RPMI7951 (cell line): ENCODE measurements around the gene HOXD10. TPM values are rescaled to one million over a fixed set of nuclear protein-coding genes. Genes with fewer than 3 reads are reported as not detected.

Experiments
- DNase-seq: peaks from one replicate; pipeline ENCODE4 v3.0.0-alpha.2; 2012; ENCODE audit warnings: low read depth
- total RNA-seq: library from RNA; depleted of rRNA; stranded (reverse); fragments of >200 nt; shearing (Covaris generic); gene quantifications from 2 replicates; pipeline ENCODE4 v1.2.3, GENCODE V29; 2014; rRNA removed

Gene HOXD10
- total RNA-seq, result not detected in 2 replicates

DNA sequence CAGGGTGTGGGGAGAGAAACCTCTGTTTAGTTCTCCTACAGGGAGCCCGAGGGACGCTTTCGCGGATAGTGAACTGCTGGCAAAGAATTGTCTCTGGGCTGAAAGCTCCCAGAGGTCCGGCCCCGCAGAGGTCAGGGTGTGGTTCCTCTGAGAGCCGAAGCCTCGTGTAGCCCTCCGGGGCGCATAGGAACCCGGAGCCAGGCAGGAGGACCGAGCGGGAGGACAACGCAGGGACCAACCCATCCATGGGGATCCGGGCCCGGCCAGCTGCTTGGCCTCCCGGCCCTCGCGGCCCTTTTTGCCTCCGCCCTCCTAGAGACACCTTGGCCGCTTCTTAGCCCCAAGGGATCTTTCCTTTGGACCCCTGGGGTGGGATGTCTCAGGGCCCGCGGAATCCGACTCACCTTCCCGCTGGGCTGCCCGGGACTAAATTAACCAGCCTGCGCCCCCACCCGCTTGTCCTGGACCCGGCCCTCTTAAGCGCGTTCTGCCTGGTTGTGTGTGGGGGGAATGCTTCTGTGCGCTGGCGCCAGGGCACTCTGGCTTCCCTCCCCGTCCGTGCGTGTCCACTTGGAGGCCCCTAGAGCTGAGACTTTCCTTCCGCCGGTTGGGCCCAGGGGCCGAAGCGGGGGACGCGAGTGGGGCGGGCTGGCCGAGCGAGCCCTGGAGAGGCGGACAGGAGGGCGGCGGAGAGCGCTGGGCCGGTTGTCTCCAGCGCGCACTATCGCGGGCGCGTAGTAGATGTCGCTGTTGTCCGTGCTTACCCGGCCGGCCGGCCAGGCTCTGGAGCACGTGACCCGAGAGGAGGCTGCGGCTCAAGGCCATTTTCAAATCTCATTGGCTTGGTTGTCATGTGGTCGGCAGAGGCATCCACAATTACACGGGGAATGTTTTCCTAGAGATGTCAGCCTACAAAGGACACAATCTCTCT lies at the start of gene HOXD10:
TSS of gene HOXD10 (plus strand) at position 896 of the 931 bp plus-strand sequence. CDS start 56 bp downstream, outside the sequence.
- DNase-seq, result peak; percentile 67

DNA sequence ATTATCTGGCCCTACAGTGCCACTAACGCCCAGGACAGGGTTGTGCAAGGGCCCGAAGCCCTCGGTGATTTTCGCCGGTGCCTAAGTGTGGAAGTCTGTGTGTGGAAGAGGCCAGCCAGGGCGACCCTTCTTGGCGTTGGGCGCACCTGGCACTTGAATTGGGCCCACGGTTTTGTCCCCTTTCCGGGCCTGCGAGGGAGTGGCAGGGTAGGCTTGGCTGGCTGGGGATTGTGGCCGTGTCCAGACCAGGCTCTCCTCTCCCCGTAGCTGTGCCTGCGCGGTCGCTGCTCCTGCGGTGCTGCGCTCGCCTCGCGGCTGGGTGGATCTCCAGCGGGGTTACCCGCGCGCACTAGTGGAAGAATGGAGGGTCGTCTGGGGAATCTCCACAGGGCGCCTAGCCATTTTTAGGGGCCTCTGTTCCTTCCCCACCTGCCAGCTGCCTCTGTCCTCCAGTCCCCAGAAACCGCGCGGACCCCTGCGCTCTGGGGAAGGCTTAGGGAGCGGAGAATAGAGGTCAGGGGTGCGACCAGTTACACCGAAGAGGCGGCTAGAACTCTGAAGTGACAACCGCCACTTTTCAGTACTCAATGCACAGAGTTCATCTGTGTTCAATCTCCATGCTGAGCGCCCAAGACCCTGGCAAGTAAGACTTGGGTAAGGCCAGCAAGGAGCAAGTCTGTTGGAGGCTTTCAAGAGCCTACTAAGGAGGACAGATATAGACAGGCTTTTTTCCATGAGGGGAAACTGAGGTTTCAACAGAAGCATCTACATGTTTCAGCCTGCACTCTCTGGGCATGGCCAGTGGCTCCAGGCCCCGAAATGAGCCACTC lies 48.8 kb upstream of the HOXD10 start:
- DNase-seq, result no peak

DNA sequence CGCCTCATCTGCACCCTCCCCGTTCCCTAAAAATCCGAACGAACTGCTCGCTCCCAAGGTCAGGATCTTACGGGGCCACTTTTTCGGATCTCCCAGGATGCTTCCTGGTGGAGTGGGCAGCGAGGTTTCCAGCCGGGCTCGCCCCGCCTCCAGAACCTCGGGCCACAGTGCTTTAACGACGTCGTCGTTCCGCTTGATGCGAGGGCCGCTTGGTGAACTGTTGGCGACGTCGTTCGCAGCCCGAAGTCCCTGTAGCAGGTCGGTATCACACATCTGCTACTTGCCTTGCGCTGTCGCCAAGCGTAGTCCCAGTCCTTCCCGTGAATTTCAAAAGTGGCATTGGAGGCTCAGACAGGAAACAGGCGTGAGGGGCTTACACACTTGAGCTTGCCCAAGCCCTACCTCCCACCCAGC lies 48.2 kb upstream of the HOXD10 start:
- no peak for DNase-seq

DNA sequence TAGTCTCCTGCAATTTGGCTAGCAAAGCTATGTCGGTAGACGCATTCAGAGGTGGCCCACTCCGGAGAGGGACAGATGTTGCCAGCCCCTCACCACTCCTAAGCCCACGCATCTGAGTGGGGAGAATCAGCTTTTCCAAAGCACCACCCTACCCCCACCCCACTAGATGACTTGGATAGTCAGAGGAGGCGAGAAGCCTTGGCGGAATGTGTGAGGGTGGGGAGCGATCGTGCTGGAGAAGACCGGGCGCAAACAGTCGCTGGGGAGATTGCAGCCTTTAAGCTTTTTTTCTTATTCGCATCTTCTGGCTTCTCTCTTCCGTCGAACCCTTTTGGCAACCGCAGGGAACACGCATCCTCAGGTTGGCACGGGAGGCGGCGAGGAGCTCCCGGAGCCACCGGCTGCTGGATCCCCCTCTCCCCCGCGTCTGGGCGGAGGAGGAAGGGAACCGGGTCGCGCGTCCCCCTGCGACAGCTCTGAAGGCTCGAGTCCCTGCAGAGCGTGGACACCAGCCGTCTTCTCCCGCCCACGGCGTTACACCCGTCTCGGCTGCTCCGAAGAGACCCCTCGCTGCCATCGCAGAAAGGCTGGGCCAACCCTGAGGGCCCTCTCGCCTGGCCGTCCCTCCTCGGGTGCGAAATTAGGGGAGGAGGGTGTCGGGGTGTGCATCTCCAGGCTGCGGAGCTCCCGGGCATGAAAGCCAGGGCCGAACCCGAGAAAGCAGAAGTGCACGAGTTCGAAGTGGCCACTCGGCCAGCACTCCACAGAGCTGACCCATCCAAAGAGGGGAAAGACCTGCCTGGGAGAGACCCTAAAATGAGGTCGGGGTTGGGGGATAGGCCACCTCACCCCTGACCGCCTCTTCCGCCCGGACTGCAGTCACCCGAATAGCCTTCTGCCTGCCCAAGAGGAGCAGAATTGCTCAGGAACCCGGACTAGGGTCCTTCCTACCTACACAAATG lies 45.0 kb upstream of the HOXD10 start:
- no peak for DNase-seq

DNA sequence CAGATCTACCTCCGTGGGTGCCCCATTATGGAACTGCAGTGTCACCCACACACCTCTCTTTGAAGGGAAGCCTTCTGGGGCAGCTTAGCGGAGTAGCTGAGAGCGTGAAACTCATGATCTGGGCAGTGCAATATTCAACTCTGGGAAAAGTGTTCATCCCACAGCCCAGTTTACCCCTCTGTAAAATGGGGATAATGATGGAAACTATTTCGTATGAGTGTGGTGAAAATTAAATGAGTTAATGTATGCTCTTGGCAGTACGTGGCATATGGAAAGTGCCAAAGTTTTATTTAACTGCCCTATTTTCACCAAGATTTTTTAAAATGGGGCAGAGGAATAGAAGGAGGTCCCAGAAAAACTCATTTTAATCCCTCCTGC lies 44.3 kb upstream of the HOXD10 start:
- no peak for DNase-seq

DNA sequence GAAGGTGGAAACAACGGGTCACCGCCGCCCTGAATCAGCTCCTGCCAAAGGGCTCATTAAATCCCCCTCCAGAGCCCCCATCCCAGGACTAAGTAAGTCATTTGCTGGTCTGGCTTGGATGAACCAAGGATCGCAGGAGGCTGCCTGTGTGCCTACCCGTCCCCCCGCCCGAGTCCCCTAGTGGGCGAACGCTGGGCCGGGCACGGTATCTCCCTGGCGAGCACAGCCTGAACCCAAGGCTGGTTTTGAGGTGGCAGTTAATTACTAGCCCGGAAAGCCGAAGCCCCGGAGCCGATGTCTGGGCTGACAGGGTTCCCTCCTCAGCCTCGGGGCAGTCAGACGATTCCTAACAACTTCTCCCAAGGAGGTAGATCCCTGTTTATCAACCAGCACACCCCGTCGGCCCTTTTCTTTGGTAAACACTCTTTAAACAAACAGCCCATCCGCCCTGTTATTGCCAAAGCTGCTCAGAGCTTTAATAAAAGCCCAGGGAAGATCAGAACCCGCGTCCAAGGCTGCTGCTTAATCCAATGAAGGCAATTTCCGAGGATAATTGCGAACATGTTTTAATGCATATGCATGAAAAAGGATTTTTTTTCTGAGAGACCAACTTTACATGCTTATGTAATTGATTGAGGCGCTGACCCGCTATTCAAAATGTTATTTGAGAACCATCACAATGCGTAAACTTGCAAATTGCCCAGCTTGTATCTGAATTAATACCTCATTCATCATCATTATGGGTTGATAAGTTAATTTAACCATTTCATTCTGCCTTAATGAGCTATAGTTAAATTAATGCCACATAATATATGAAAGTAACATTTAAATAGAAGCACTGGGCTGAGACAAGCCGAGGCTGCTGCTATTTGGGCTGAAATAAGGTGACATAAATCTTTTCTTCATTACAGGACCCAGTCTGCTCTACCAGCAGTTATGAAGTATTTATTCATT lies 43.4 kb upstream of the HOXD10 start:
- DNase-seq, result no peak

DNA sequence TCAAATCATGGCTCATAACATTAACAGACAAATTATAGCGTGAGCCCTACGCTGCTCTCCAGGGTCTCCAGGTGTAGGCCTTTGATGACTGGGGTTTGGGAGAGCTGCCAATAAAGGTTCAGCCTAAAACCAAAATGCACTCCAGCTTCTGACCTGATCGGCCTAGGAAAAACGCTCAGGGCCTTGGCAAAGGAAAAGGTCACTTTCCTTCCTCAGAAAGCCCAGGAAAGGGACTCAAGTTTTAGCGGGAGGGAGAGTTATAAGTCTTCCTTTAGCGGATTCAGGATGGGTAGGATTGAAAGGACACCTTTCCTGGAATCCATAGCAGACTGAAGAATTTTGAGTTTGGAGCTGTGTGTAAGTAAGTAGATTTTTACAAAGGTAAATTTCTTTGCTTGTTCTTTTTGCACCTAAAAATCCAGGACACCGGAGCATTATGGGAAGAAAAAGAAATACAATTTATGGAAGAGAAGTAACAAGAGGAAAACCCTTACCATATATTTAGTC lies 41.6 kb upstream of the HOXD10 start:
- no peak for DNase-seq

DNA sequence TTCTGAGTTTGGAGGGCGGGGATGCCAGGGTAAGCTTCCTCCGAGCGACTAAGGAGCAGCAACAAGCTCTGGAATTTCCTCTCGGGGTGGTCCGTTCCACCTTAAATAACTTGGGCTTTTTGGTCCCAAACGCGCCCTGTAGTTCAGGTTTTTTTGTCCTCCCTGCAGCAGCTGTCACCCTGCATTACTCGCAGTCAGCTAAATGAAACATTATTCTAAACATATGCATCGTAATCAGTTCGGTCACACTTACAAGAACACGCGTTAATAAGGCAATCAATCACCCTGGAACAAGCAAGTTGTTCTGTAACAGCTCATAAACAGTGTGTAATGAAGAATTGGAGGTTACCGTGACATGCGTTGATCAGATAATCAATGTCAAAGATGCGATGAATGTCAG lies 41.1 kb upstream of the HOXD10 start:
- peak; percentile 60 for DNase-seq

DNA sequence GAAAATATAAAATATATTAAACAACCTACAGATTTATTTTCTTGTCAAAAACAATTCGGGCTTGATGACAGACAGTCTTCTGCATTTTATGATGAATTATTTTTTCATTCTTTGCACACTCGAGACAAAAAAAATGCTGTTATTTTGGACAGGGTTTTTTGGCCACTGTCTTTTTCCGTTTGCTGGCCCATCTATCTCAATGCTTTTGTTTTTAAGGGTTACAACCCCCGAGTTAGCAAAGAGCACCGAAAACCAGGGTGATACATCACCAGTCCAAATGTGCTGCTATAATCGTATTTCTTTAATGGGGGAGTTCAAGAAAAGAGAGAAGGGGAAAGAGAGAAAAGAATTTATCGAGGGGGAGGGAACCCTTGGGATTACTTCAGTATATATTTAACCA lies 40.5 kb upstream of the HOXD10 start:
- DNase-seq, result no peak

DNA sequence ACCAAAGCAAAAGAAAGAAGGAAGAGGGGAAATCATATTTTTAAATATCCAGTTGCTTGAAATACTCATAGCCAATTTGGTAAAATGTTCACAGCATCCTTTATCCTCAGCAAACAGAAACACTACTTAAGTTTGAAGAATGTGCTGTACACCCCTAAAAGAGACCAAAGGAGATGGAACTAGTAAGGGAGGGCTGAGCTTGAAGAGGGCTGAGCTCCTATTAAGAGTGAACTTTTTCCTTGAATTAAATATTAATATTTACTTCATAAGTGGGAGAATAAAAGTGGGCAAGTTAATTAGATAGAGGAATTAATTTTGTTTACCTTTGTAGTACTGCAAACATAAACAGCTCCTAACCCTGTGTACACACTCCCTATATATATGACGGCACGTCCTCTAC lies 39.8 kb upstream of the HOXD10 start:
- DNase-seq, result no peak

DNA sequence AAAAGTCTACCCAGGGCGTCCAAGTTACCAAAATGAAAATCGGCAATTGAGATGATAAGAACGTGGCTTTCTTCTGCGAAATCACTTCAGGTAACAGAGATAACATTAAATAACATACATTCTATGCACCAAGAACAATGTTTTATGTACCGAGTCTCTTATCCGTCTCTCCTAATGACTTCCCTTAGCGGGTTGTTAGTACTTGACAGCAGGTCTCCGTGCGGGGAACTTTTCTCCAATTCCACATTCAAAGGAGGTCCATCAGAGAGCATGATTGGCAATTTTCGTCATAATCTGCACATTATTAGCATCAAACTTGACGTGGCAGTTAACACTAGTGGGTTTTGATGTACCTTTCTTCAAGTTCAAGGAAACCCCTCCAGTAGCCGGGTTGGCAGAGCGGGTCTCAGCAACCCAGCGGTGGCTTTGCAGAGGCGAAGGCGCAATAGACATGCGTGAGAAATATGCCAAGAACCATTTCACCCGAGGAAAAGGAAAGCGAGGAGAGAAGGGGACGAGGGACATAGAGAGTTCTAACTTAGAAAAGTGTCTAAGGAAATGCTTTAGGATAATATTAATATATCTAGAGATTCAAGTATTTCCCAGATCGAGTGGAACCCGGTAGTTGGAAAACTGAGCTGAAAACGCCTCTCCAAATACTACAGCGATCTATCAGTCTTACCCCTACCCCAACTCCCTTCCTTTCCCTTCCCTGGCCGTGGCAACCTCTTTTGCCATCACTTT lies 37.9 kb upstream of the HOXD10 start:
- DNase-seq, result no peak

DNA sequence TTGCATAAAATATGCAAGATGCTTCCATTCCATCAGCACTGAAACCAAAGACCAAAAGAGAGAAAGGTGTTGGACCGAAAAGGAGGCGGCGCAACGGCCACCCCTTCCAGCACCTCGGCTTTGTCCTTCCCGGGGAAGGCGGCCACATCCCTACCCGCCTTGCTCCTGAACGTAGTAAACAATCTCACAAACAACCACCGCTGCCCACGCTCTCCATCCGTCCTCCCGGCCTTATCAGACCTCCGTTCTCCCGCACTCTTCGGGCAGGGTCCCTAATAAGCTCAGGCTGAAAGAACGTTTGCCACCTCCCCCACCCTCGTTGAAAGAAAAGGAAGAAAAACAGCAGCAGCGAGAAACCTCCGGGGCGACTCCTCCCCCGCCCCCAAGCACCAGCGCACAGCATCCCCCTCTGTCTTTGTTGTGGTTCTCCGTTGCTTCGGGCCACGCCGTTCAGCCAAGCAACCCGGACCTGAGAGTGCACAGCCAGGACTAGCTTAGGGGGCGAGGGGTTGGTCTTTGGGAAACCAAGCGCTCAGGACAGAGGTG lies 37.2 kb upstream of the HOXD10 start:
- peak; percentile 6 for DNase-seq

DNA sequence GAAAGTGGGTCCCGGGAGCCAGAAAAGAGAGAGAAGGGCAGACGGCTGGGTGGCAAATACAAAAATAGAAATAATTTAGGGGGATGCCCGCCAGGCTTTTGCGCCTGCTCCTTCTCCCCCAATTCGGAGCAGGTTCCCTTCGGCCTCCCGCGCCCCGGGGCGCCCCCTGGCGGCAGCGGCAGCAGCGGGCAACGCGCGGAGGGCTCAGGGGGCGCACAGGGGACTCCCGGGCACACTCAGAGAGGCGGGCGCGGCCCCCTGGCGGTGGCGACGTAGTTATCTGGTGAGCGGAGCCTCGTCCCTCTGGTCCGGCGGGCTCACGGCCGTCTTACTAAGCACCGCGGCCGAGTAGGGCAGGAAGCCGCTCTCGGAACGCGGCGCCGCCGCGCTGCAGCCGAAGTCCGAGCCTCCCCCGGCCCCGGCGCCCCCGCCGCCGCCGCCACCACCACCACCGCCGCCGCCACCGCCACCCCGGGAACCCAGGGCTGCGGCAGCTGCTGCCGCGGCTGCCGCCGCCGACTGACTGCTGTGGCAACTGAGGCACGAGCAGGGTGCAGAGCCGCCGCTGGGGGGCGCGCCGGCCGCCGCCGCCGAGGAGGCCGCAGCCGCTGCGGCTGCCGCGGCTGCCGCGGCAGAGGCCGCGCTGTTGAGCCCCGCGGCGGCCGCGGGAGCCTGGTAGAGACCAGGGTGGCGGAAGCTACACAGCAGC lies 36.6 kb upstream of the HOXD10 start:
- DNase-seq, result peak; percentile 62

DNA sequence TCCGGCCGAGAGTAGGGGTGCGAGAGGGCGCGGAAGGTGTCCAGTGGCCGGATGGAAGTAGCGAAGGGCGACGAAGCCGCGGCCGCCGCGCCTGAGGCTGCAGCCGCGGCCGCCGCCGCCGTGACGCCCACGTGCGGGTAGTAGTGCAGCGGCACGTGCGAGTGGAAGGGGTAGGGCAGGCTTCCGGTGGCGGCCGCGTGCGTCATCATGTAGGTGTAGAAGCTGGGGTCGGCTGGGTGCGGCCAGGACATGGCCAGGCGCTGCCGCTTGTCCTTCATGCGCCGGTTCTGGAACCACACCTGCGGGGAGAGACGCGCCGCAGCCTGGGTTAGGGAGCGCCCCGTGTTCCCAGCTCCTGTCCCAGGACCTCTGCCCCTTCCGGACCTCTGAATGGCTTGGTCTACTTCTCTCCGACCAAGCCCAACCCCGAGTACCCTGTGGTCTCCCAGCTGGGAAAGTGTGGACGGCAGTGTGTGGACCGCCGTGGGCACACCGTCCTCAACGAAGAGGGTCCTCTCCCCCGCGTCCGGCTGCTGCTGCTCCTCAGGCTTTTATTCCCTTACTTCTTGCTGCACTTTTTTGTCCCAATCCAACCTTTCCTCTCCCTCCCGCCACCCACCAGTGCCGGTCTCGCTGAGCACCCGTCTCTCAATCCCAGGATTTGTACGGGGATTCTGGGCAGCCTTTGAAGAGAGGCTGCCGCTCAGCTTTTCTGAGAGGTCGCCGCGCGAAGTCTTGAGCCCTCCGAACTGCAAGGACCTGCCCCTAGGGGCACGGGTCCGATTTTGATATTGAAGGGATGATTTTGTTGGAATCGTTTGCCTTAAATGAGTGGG lies 35.8 kb upstream of the HOXD10 start:
- peak; percentile 49 for DNase-seq

DNA sequence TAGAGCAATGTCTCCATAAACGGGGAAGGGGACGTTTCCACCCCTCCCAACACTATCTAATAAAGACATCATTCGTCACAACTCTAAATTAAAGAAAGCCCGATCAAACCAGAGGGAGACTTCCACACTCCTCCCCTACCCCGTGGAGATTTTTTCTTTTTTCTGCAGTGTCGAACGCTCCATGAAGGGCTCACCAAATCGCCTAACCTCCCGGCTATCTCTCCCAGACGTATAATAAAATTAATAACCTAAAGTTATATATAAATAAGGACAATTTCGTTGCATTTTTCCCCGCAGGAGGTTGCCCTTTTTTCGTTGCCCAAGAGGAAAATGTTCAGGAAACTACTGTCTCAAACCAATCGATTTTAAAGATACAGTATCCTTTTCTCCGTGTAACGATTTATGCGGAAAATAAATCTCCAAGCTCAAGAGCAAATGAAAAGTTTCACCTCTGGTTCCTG lies 35.2 kb upstream of the HOXD10 start:
- no peak for DNase-seq

DNA sequence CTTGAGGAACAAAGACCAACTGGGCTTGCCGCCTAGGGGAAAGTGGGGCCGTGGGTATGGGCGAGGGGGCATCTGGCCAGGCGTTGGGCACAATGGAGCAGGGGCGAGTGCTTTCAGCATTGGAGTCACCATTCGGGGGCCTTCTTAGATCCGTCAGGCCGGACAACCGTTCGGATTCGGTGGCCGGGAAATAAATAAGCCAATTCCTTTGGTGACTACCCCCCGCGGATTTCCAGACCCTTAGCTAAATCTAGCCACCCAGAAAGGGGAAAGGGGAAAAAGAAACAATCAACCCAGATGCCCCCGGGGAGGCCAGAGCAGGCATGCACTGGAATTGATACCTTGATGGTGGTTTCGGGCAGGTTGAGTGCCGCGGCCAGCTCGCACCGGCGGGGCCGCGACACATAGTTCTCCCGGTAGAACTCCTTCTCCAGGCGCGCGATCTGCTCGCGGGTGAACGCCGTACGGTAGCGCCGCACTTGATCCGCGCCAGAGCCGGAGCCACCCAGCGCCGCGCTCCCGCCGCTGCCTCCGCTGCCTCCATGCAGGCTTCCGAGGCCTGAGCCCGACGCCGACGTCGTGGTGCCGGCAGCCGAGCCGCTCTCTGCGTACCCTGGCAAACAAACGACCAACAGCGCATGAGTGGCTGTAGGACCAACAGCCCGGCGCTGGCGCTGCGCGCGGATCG lies 34.6 kb upstream of the HOXD10 start:
- DNase-seq, result no peak

DNA sequence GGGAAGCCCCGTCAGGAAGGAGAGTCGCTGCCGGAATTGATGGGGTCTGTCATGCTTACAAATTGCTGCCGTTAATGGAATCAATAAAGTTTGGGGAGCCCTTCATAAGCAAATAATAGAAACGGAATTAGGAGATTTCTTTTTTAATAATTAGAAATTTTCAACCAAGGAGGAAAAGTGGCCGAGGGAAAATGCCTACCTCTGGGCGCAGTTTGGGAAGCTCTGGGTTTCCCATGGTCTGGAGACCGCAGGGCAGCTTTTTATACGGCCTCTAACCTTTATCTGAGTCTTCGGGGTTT lies 34.1 kb upstream of the HOXD10 start:
- DNase-seq, result no peak
